ENCODE results near the gene FSTL5.
"Not testable (repeated sequence)": the region's sequence is repeated elsewhere in the genome, so short reads cannot be mapped to it uniquely, and the experiment has no call there.

The FSTL5 gene

DNA sequence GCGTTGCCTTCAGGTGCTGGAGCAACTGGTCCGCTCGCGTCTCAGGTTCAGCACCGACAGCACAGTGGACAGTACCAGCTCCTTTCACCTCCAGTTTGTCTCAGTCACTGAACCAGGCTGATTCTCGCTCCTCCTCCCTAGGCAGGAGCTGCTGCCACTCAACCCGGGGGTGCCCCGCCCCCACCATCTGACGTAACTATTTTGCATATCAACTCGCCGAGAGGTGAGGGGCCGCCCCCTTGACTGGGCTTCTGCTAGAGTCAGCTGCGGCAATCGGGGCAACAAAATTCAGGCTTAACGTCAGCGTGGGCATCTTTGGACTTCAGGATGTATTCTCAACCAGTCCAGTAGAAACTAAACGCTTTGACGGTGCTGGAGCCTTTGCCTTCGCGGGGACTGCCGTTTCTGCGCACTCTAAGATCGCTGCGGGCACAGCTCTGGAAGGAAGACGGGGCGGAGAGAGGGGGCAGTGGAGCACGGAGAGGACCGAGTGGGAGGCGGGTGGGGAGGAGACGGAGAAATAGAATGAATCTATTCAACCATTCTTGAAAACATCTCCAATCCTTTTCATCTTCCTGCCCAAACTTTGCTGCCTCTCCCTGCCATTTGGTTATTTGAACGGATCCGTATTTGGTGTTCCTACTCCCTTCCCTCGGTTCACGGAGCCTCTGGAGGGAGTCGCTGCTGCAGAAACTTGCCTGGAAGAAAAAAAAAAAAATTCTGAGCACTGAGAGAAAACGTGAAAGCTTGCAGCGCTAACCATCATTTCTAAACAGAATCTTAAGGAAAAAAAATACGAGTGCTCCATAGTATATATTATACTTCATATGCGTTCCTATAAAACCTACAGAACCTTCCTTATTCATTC, at the start of gene FSTL5:
Gene FSTL5, minus strand, starts transcription at position 109 of the 868 bp plus-strand sequence. CDS start 52,604 bp downstream, outside the sequence.
- no peak for DNase-seq

GRCh38 chr4:162209706-162210105, 45.9 kb upstream of the FSTL5 start:
- no peak for DNase-seq

GRCh38 chr4:162203478-162203877, 39.7 kb upstream of the FSTL5 start:
- not testable (repeated sequence) for DNase-seq

- DNase-seq, result no peak
These were observed 37.9 kb upstream of the FSTL5 start for GRCh38 chr4:162201673-162202072.

DNA sequence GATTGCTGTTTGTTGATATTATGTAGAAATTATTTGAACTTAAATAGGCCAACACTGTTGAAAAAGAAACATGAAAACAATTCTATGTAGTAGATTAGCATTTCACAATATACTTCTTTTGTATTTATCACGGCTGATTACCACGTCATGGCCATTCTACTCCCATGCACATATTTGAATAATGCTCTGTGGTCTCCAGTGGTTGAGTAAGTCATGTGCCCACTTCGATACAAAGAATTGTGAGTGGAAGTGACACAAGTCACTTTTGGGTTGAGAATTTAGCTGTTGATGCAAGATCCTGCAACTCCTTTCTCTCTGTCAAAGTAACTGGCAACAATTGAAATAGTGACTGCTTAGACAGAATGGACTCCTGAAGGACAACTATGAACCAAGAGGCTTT, 6.7 kb upstream of the FSTL5 start:
- DNase-seq, result no peak

DNA sequence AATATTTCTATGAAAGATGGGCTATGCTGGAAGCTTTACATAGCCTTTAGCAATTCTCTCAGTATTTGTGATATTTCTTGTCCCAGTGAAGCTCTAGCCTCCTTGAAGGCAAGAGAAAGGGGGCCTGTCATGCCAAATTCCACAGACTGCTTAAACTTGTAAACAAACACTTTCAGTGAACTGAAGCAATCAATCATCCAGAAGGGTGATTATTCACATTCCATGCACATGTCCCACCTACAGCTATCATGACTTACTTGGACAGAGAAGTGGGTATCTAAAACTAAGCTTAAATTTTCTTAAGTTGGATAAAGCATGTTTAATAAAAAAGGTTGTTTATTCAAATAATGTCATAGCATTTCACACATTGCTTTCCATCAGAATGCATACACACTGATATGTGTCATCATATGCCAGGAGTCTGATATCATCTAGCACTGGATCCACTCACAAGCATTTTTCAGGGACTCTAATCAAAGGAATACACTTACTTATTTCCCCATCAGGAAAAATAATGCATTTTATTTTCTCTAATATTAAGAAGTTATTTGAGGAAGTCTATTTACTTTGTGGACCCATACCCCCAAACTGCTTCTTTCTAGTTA, 1.2 kb upstream of the FSTL5 start:
- no peak for DNase-seq

GRCh38 chr4:162162672-162163071, 1.1 kb downstream of the FSTL5 start:
- DNase-seq, result no peak

GRCh38 chr4:162157241-162157640, 6.6 kb downstream of the FSTL5 start:
- DNase-seq, result no peak

DNA sequence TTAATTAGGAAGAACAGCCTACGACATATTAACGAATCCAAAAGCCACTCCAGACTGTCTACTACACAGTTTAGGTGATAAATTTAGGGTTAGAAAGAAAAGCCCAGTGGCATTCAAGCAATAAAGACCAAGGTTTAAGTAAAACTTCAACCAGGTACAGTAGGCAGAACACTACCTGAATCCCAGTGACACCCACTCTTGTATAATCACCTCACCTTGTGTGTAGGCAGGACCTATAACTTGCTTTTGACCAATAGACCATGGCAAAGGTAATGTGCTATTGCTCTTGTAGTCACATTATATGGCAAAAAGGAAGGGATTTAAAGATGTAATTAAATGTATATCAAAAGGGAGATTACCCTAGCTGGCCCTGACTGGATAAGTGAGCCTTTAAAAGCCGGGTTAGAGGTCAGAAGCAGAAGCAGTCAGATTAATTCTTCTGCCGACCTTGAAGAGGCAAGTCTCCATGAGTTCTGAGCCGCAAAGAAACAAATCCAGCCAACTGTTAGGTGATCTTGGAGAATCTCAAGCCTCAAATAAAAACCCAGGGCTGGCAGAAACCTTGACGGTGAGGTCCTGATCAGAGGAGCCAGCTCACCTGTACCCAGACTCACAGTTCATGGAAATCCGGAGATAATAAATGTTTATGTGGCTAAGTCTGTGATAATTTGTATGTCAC, 8.8 kb downstream of the FSTL5 start:
- DNase-seq, result no peak

- no peak for DNase-seq
These were observed 11.9 kb downstream of the FSTL5 start for GRCh38 chr4:162151850-162152249.

- no peak for DNase-seq
These were observed 12.4 kb downstream of the FSTL5 start for GRCh38 chr4:162151386-162151785.

DNA sequence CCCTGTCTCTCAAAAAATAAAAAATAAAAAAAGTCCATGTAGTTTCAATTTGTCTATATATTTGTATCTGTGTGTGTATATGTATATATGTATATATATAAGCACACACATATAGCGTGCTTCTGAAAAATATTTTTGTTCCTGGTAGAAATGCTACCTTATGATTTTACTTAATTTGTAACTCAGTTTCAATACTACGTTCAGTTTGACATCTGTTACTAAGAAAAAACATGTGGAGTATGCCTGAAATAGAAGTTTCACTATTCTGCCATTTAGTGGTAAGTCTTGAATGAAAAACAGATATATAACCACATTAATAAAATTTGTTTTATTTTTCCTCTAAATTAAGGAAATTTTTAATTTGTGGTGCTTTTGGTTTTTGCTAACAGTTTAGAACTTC, 14.2 kb downstream of the FSTL5 start:
- DNase-seq, result no peak

DNA sequence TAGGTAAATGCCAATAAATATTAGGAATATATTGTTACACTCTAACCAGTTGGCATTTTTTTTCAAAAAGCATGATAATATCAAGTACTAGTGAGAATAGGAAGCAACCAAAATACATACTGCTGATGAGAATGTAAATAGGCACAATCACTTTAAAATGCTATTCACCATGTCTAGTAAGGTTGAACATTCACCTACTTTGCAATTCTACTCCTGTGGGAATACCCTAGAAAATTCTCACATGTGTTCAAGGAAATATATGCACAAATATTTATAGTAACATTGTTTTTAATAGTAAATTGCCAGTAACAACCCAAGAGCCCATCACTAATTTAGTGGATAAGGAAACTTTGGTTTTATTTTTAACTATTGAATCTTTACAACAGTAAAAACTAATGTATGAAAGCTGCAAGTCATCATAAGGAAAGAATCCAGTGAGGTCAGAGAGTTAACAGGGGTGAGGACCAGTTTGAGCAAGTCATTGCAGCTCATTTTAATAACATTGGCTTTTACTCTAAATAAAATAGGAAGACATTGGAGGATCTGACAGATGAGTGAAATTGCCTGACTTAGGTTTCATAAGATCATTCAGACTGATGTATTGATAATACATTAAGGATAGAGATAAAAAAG, 23.6 kb downstream of the FSTL5 start:
- DNase-seq, result no peak

GRCh38 chr4:162139412-162139811, 24.4 kb downstream of the FSTL5 start:
- no peak for DNase-seq

- no peak for DNase-seq
These were observed 32.5 kb downstream of the FSTL5 start for GRCh38 chr4:162131256-162131655.

DNA sequence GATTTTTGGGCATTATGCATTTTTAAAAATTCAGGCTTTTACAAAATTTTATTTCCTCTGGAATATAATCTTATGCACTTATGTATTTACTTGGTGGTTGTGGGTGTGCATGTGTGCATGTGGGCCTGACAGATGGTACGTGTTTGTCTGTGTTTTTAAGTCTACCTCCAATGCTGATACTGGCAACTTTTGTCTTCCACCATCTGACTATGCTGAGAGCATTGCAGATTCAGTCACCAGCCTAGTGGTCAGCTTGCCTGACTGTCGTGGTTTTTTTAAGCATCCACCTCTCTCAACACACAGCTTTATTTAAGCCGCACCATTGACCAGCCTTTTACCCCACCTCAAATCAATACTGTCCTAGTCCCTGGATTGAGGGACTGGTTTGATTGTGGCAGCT, 37.1 kb downstream of the FSTL5 start:
- no peak for DNase-seq

GRCh38 chr4:162117051-162117450, 46.7 kb downstream of the FSTL5 start:
- no peak for DNase-seq

DNA sequence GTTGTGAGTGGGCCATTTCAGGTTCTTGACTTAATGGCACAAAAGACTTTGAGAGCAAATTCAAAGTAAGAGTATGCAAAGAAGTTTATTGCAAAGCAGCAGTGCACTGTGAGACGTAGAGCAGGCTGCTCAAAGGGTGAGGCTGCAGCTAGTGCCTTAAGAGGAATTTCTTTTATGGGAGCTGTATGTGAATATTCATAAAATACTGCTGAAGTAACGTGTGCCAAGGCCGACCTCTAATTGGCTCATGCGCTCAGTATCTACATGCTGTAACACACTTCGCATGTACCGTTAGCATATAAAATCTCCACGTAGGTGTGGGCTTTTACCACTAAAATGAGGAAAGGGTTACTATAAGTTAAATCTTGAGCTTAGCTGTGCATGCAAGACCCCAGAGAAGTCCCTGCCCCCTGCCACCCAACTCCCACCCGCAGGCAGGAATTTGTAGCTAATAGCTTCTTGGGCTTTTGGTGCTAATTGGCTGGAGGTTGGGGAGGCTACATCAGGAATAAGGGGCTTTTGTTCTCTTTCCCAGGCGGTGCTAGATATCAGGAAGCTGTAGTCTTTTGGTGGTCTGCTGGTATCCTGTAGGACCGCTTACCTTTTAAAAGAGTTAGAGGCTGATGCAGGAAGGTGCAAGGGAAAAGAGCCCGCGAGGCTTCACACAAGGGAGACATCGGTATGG, 47.6 kb downstream of the FSTL5 start:
- no peak for DNase-seq

- DNase-seq, result no peak
These were observed 48.5 kb downstream of the FSTL5 start for GRCh38 chr4:162115333-162115732.

GRCh38 chr4:162111078-162111477, 52.7 kb downstream of the FSTL5 start:
- DNase-seq, result no peak

- DNase-seq, result no peak
These were observed 59.2 kb downstream of the FSTL5 start for GRCh38 chr4:162104459-162105124.

DNA sequence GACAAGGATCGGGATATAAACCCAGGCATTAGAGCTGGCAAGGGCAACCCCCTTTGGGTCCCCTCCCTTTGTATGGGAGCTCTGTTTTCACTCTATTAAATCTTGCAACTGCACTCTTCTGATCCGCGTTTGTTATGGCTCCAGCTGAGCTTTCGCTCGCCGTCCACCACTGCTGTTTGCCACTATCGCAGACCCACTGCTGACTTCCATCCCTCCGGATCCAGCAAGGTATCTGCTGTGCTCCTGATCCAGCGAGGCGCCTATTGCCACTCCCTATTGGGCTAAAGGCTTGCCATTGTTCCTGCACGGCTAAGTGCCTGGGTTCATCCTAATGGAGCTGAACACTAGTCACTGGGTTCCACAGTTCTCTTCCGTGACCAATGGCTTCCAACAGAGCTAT, 59.9 kb downstream of the FSTL5 start:
- not testable (repeated sequence) for DNase-seq
